ENCODE measurements around the gene WDR6. TPM values are rescaled to one million over a fixed set of nuclear protein-coding genes. Genes with fewer than 3 reads are reported as not detected.
A peak's percentile ranks its signal among the peaks of the same experiment; 100 is the strongest.

WDR6 gene
- total RNA-seq, 1 experiment from 2014 or later: 112 TPM

- TF ChIP-seq CTCF (IDR thresholded peaks at IDR 0.05; ENCODE audit: unreplicated experiment): no peak
- POLR2A ChIA-PET: no interaction called here
- no peaks in the 10 kb centered on the region for H3K27me3 Mint-ChIP-seq (ENCODE audit: insufficient read depth, unreplicated experiment)
- H3K4me3 Mint-ChIP-seq (ENCODE audit: unreplicated experiment): no peak overlapping the region
- intact Hi-C loops (cut with micrococcal nuclease): no loop called here
- BruUV-seq (replicated peaks): no TSS peak
- H3K9me3 Mint-ChIP-seq (ENCODE audit: unreplicated experiment): no peaks in the 10 kb centered on the region
- peaks cover 70% of the 10 kb centered on the region for H3K36me3 Mint-ChIP-seq (ENCODE audit: insufficient read depth, unreplicated experiment)
- no peak overlapping the region for H3K27ac Mint-ChIP-seq (ENCODE audit: low read depth, unreplicated experiment)
- no peak for DNase-seq (ENCODE audit: unreplicated experiment)
- peaks cover 1% of the 10 kb centered on the region for H3K4me1 Mint-ChIP-seq (ENCODE audit: insufficient read depth, unreplicated experiment)
- CTCF ChIA-PET: no interaction called here
Measured at GRCh38 chr3:48982686-48983085, 24.5 kb upstream of the WDR6 start.

GRCh38 chr3:48983096-48983495 is 24.1 kb upstream of the WDR6 start:
- BruUV-seq (replicated peaks): no TSS peak
- POLR2A ChIA-PET: no interaction called here
- Mint-ChIP-seq H3K4me3 (ENCODE audit: unreplicated experiment) (no peak overlapping the region), H3K27me3 (ENCODE audit: insufficient read depth, unreplicated experiment) (no peaks in the 10 kb centered on the region), H3K27ac (ENCODE audit: low read depth, unreplicated experiment) (peak overlapping the region; percentile 19), H3K9me3 (ENCODE audit: unreplicated experiment) (no peaks in the 10 kb centered on the region), H3K4me1 (ENCODE audit: insufficient read depth, unreplicated experiment) (peaks cover 5% of the 10 kb centered on the region), H3K36me3 (ENCODE audit: insufficient read depth, unreplicated experiment) (peaks cover 66% of the 10 kb centered on the region)
- CTCF ChIA-PET: no interaction called here
- no peak for TF ChIP-seq CTCF (IDR thresholded peaks at IDR 0.05; ENCODE audit: unreplicated experiment)
- intact Hi-C loops (cut with micrococcal nuclease): no loop called here
- no peak for DNase-seq (ENCODE audit: unreplicated experiment)

- Mint-ChIP-seq H3K27me3 (ENCODE audit: insufficient read depth, unreplicated experiment) (no peaks in the 10 kb centered on the region), H3K9me3 (ENCODE audit: unreplicated experiment) (no peaks in the 10 kb centered on the region), H3K4me1 (ENCODE audit: insufficient read depth, unreplicated experiment) (peaks cover 16% of the 10 kb centered on the region), H3K36me3 (ENCODE audit: insufficient read depth, unreplicated experiment) (peaks cover 50% of the 10 kb centered on the region), H3K4me3 (ENCODE audit: unreplicated experiment) (no peak overlapping the region), H3K27ac (ENCODE audit: low read depth, unreplicated experiment) (peak overlapping the region; percentile 12)
- TF ChIP-seq CTCF (IDR thresholded peaks at IDR 0.05; ENCODE audit: unreplicated experiment): no peak
- ChIA-PET CTCF (interaction anchor here (0.7 to 1.7 kb wide), 4 partner anchors 29 to 465 kb away, joined by 3 to 7 read pairs (median 4); partner anchors contain the start of gene NDUFAF3), POLR2A (interaction anchor here (1.4 to 2.3 kb wide), 2 partner anchors 12 to 23 kb away, joined by 4 to 6 read pairs; partner anchors contain the start of gene WDR6)
- no peak for DNase-seq (ENCODE audit: unreplicated experiment)
- no TSS peak for BruUV-seq (replicated peaks)
- intact Hi-C loops (cut with micrococcal nuclease): no loop called here
Measured at GRCh38 chr3:48984663-48985062, 22.5 kb upstream of the WDR6 start.

- POLR2A ChIA-PET: interaction anchor here (0.6 to 2.3 kb wide), 2 partner anchors 22 to 229 kb away, joined by 4 to 6 read pairs; partner anchors contain the start of gene WDR6
- Mint-ChIP-seq H3K36me3 (ENCODE audit: insufficient read depth, unreplicated experiment) (peaks cover 38% of the 10 kb centered on the region), H3K27me3 (ENCODE audit: insufficient read depth, unreplicated experiment) (no peaks in the 10 kb centered on the region), H3K9me3 (ENCODE audit: unreplicated experiment) (no peaks in the 10 kb centered on the region), H3K4me3 (ENCODE audit: unreplicated experiment) (no peak overlapping the region), H3K4me1 (ENCODE audit: insufficient read depth, unreplicated experiment) (peaks cover 18% of the 10 kb centered on the region), H3K27ac (ENCODE audit: low read depth, unreplicated experiment) (peak overlapping the region; percentile 39)
- intact Hi-C loops (cut with micrococcal nuclease): no loop called here
- DNase-seq (ENCODE audit: unreplicated experiment): no peak
- CTCF ChIA-PET: interaction anchor here (0.6 to 5.7 kb wide), 8 partner anchors 11 to 463 kb away, joined by 3 to 38 read pairs (median 6); partner anchors contain the start of genes NDUFAF3 and WDR6
- no TSS peak for BruUV-seq (replicated peaks)
- no peak for TF ChIP-seq CTCF (IDR thresholded peaks at IDR 0.05; ENCODE audit: unreplicated experiment)
Measured at GRCh38 chr3:48985831-48986376, 21.3 kb upstream of the WDR6 start.
